IMR-90 (cell line): ENCODE results near the gene TSPAN31. TPM values are rescaled to one million over a fixed set of nuclear protein-coding genes. Genes with fewer than 3 reads are reported as not detected.
A peak's percentile ranks its signal among the peaks of the same experiment; 100 is the strongest.

Experiments used
- ATAC-seq: fragments of 200-7000 bp; cut with Tn5 transposase; 2 replicates; pipeline ENCODE4 v1.9.1; 2020; ENCODE audit warnings: low read depth, mild to moderate bottlenecking, moderate library complexity
- BruUV-seq: library from RNA; stranded (reverse); fragments of 400-500 nt; replicated peaks from 2 replicates; lab custom pipeline; 2021; lab: Mats Ljungman, UMichigan
- CTCF ChIA-PET: fragments of 300-600 bp; formaldehyde crosslinking; extraction: SDS; loops from one replicate; lab custom pipeline; 2021; ENCODE audit warnings: antibody characterized with exemption; lab: Yijun Ruan, JAX
- POLR2A ChIA-PET: fragments of 300-600 bp; sonication (Branson Sonifier 250); formaldehyde crosslinking; loops from one replicate; lab custom pipeline; 2022; ENCODE audit warnings: antibody characterized with exemption; ENCODE audit not compliant: unreplicated experiment; lab: Charles Lee
- DNase-seq: peaks from one replicate; pipeline ENCODE4 v3.0.0; 2013
- H2AFZ ChIP-seq: replicated peaks from 2 replicates; pipeline ENCODE3; 2013; ENCODE audit warnings: low read length, mild to moderate bottlenecking; ENCODE audit not compliant: poor library complexity
- H2AK5ac ChIP-seq: 2 replicates; pipeline ENCODE4 v1.6.1; 2013; ENCODE audit warnings: low read depth, low read length, inconsistent platforms
- H2AK9ac ChIP-seq: replicated peaks from 2 replicates; pipeline ENCODE3; 2013; ENCODE audit warnings: mild to moderate bottlenecking, low read depth, low read length, moderate library complexity; ENCODE audit not compliant: poor library complexity
- H2BK120ac ChIP-seq: 2 replicates; pipeline ENCODE4 v1.6.1; 2013; ENCODE audit warnings: low read depth, low read length, inconsistent platforms
- H2BK15ac ChIP-seq: 3 replicates; pipeline ENCODE4 v1.6.1; 2013; ENCODE audit warnings: low read depth, low read length, inconsistent platforms
- H2BK20ac ChIP-seq: 2 replicates; pipeline ENCODE4 v1.6.1; 2013; ENCODE audit warnings: low read depth, mild to moderate bottlenecking, inconsistent platforms, low read length, moderate library complexity
- H2BK5ac ChIP-seq: 2 replicates; pipeline ENCODE4 v1.6.1; 2013; ENCODE audit warnings: mild to moderate bottlenecking, low read depth, low read length, inconsistent platforms; ENCODE audit not compliant: poor library complexity, severe bottlenecking
- H3K14ac ChIP-seq: replicated peaks from 2 replicates; pipeline ENCODE4 v1.6.1; 2013; ENCODE audit warnings: low read depth, low read length, inconsistent platforms
- H3K18ac ChIP-seq: 2 replicates; pipeline ENCODE4 v1.6.1; 2013; ENCODE audit warnings: low read depth, low read length, control low read depth
- H3K23ac ChIP-seq: 2 replicates; pipeline ENCODE4 v1.6.1; 2013; ENCODE audit warnings: low read depth, low read length, inconsistent platforms
- H3K27ac ChIP-seq: 2 replicates; pipeline ENCODE4 v1.5.1; 2013; ENCODE audit warnings: mild to moderate bottlenecking, control low read depth, low read length; ENCODE audit not compliant: insufficient read depth
- H3K27me3 ChIP-seq: 2 replicates; pipeline ENCODE4 v1.6.1; 2013; ENCODE audit warnings: low read length; ENCODE audit not compliant: control insufficient read depth, insufficient read depth
- H3K36me3 ChIP-seq: 2 replicates; pipeline ENCODE4 v1.6.1; 2013; ENCODE audit warnings: low read length, mixed read lengths; ENCODE audit not compliant: control insufficient read depth, insufficient read depth
- H3K4ac ChIP-seq: 2 replicates; pipeline ENCODE4 v1.6.1; 2013; ENCODE audit warnings: low read depth, low read length, inconsistent platforms
- H3K4me1 ChIP-seq: 2 replicates; pipeline ENCODE4 v1.6.1; 2013; ENCODE audit warnings: low read length, mixed read lengths; ENCODE audit not compliant: control insufficient read depth, insufficient read depth
- H3K4me2 ChIP-seq: 2 replicates; pipeline ENCODE4 v1.6.1; 2013; ENCODE audit warnings: low read depth, mild to moderate bottlenecking, control low read depth, low read length, moderate library complexity
- H3K4me3 ChIP-seq: 2 replicates; pipeline ENCODE4 v1.5.1; 2013; ENCODE audit warnings: low read depth, mild to moderate bottlenecking, control low read depth, low read length, moderate library complexity; ENCODE audit not compliant: insufficient read depth
- H3K56ac ChIP-seq: 2 replicates; pipeline ENCODE4 v1.6.1; 2013; ENCODE audit warnings: low read length, inconsistent platforms; ENCODE audit not compliant: insufficient read depth; ENCODE audit errors: extremely low read depth
- H3K79me1 ChIP-seq, 2 experiments: 2 replicates each; pipeline ENCODE4 v1.6.1; 2013; ENCODE audit warnings: low read length in 2 of 2, inconsistent platforms in 1 of 2, low read depth in 1 of 2
- H3K9ac ChIP-seq: 2 replicates; pipeline ENCODE4 v1.6.1; 2013; ENCODE audit warnings: low read depth, low read length, control low read depth
- H3K9me1 ChIP-seq: 2 replicates; pipeline ENCODE4 v1.6.1; 2013; ENCODE audit warnings: low read length, inconsistent platforms; ENCODE audit not compliant: insufficient read depth
- H3K9me3 ChIP-seq: 2 replicates; pipeline ENCODE4 v1.6.1; 2013; ENCODE audit warnings: low read length; ENCODE audit not compliant: control insufficient read depth, insufficient read depth
- H4K20me1 ChIP-seq: 2 replicates; pipeline ENCODE4 v1.6.1; 2013; ENCODE audit warnings: low read length, inconsistent platforms; ENCODE audit not compliant: insufficient read depth
- H4K5ac ChIP-seq: 2 replicates; pipeline ENCODE4 v1.6.1; 2013; ENCODE audit warnings: mild to moderate bottlenecking, low read depth, low read length, control low read depth
- H4K8ac ChIP-seq, 2 experiments: 2 replicates each; pipeline ENCODE4 v1.6.1; 2013; ENCODE audit warnings: low read depth in 2 of 2, low read length in 2 of 2, control low read depth in 1 of 2, inconsistent platforms in 1 of 2
- H4K91ac ChIP-seq: 2 replicates; pipeline ENCODE4 v1.6.1; 2013; ENCODE audit warnings: low read depth, low read length, inconsistent platforms; ENCODE audit not compliant: insufficient read depth
- FOS ChIP-seq: fragments of 150-350 bp; IDR thresholded peaks from 2 replicates; pipeline ENCODE4 v1.6.1; 2016; ENCODE audit warnings: low read depth, low read length
- MAFK ChIP-seq: IDR thresholded peaks from 2 replicates; pipeline ENCODE4 v1.6.1; 2012; ENCODE audit warnings: low read depth, low read length, improper control_type of control experiment
- MAZ ChIP-seq: IDR thresholded peaks from 2 replicates; pipeline ENCODE4 v1.6.1; 2012; ENCODE audit warnings: low read depth, mild to moderate bottlenecking, low read length, improper control_type of control experiment, moderate library complexity, borderline replicate concordance
- MXI1 ChIP-seq: IDR thresholded peaks from 2 replicates; pipeline ENCODE4 v1.6.1; 2012; ENCODE audit warnings: low read depth, mild to moderate bottlenecking, low read length, moderate library complexity, borderline replicate concordance
- RAD21 ChIP-seq: IDR thresholded peaks from 2 replicates; pipeline ENCODE4 v1.6.1; 2012; ENCODE audit warnings: low read length, improper control_type of control experiment
- WGBS, 2 experiments: methylation state at CpG; one replicate each; pipeline versions ENCODE4 v1.1.5 to v1.1.7; 2013; ENCODE audit warnings: missing lambda C conversion rate in 2 of 2; ENCODE audit not compliant: insufficient read length in 1 of 2; ENCODE audit errors: extremely low coverage in 2 of 2; 5-methylcytosine and 5-hydroxymethylcytosine counted together
- dilution Hi-C: fragments of 300-500 bp; cut with HindIII; formaldehyde crosslinking; loops from one replicate; pipeline ENCODE4 v1.14.3; 2018; ENCODE audit warnings: low sequenced_read_pairs; ENCODE audit not compliant: unreplicated experiment
- in situ Hi-C: fragments of 300-500 bp; cut with MboI; formaldehyde crosslinking; loops from 3 replicates; pipeline ENCODE4 v1.14.3; 2019; ENCODE audit warnings: low sequenced_read_pairs, inconsistent platforms, mixed read lengths
- intact Hi-C: fragments of 100-400 bp; cut with micrococcal nuclease; formaldehyde crosslinking; loops from 2 replicates; pipeline ENCODE4 v1.10.0; 2022
- polyA plus RNA-seq, 3 experiments: library from polyadenylated mRNA; depleted of rRNA; stranded (reverse); fragments of >200 nt; gene quantifications; 2 replicates each; pipeline ENCODE4 v1.2.3, GENCODE V29; 2012; ENCODE audit warnings: low replicate concordance in 1 of 3
- total RNA-seq: library from RNA; depleted of rRNA; stranded (reverse); fragments of >200 nt; gene quantifications from 2 replicates; pipeline ENCODE4 v1.2.3, GENCODE V29; 2012

Gene TSPAN31
- total and polyA plus RNA-seq, 2 of the 4 experiments (the other 2 are of a cell fraction) = 12.3 to 71.2 TPM

DNA sequence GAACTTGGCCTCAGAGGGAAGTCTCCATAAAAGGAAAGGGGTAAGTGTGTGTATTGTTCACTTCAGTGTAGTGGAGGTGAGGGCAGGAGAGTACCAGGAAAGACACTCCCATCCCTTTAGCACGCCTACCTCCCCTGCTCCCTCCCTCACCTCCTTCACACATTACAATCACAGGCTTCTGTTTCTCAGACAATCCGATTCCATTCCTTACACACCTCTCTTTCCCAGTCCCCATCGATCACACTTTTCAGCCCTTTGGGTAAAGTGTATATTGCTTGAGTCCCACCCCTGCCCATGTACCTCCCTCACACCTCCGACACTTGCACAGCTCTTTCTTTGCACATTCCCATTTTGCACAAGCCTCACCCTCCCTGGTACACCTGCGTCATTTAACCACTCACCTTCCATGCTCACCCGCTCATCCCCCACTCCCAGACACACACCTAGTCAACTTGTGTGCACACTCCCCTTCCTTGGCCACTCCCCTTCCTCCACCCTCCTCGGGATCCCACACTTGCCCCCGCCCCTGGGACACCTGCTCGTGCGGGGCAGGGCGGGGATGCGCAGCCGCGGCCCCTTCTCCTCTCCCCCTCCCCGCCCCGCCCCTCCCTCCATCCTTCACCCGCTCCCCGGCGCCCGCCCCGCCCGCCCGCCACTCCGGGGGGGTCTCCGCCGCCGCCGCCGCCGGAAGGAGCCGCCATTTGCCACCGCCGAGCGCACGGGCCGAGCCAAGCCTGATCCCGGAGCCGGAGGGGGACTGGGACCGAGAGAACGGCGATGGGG lies 9.8 kb downstream of the TSPAN31 start, which contains the start of gene MARCHF9:
Gene MARCHF9 (plus strand): TSS at position 693 of the 783 bp plus-strand sequence. CDS start 426 bp downstream, outside the sequence.
- Histone ChIP-seq H2BK5ac (no peak within 1 kb of the TSS), H3K4me2 (peak within 1 kb of the TSS; percentile 81), H3K18ac (no peak within 1 kb of the TSS), H2AK5ac (peak within 1 kb of the TSS; percentile 71; the same call in 1 of the 2 replicates), H4K8ac (peak within 1 kb of the TSS in 1 of 2 experiments; percentile 35; a peak in 1 of 4 replicates), H3K4ac (peak within 1 kb of the TSS; percentile 60; the same call in 1 of the 2 replicates), H2BK15ac (no peak within 1 kb of the TSS), H2BK120ac (no peak within 1 kb of the TSS), H4K5ac (no peak within 1 kb of the TSS), H3K36me3 (peaks cover 19% of the 10 kb centered on the region), H2AFZ (peak within 1 kb of the TSS; percentile 87), H2BK20ac (no peak within 1 kb of the TSS), H3K4me3 (peak within 1 kb of the TSS; percentile 59), H3K14ac (0 out of 2 replicates have a peak within 1 kb of the TSS, but pooled peaks have one; percentile 40), H3K4me1 (peaks cover 7% of the 10 kb centered on the region), H3K27ac (no peak within 1 kb of the TSS; the same call in 1 of the 2 replicates), H4K20me1 (peaks cover 7% of the 10 kb centered on the region; the same call in 1 of the 2 replicates), H3K9me3 (no peaks in the 10 kb centered on the region), H3K9ac (peak within 1 kb of the TSS; percentile 42), H3K9me1 (peaks cover 15% of the 10 kb centered on the region), H3K56ac (no peak within 1 kb of the TSS), H3K79me1 (peaks cover 16 to 30% of the 10 kb centered on the region in 2 experiments; a peak in 3 of 4 replicates), H3K23ac (peak within 1 kb of the TSS; percentile 83), H2AK9ac (peak within 1 kb of the TSS; percentile 76), H4K91ac (no peak within 1 kb of the TSS; the same call in 1 of the 2 replicates), H3K27me3 (peaks cover 10% of the 10 kb centered on the region)
- dilution Hi-C loops = no loop called here
- in situ Hi-C loops = no loop called here
- 2% methylated on average over 4 of the region's 41 CpGs; no CpG with 5 or more reads in 1 of the 2 experiments for WGBS, 2 experiments
- ChIA-PET CTCF (no interaction called here), POLR2A (no interaction called here)
- DNase-seq = no peak
- peak; percentile 42; the same call in 1 of the 2 replicates for TF ChIP-seq MAZ
- no peak for TF ChIP-seq FOS
- no peak for TF ChIP-seq MAFK
- TF ChIP-seq MXI1 = no peak
- TF ChIP-seq RAD21 = no peak
- intact Hi-C loops = no loop called here
- no TSS peak for BruUV-seq
- peak; percentile 3; the same call in 1 of the 2 replicates for ATAC-seq
